HepG2 (cell line): ENCODE results near the gene XPR1. TPM values are rescaled to one million over a fixed set of nuclear protein-coding genes. Genes with fewer than 3 reads are reported as not detected.
"Not testable (repeated sequence)": the region's sequence is repeated elsewhere in the genome, so short reads cannot be mapped to it uniquely, and the experiment has no call there.

ENCODE experiments used
- ATAC-seq: fragments of 200-7000 bp; cut with Tn5 transposase; 3 replicates; pipeline ENCODE4 v1.9.1; 2020; ENCODE audit warnings: mild to moderate bottlenecking, moderate library complexity
- BruUV-seq: library from RNA; stranded (reverse); fragments of 400-500 nt; replicated peaks from 2 replicates; lab custom pipeline; 2021; lab: Mats Ljungman, UMichigan
- CTCF ChIA-PET: fragments of 300-600 bp; formaldehyde crosslinking; extraction: SDS; loops from one replicate; lab custom pipeline; 2021; ENCODE audit warnings: low total read pairs, inconsistent platforms, low intra/inter-chr PET ratio; lab: Yijun Ruan, JAX
- POLR2A ChIA-PET: fragments of 350-600 bp; sonication (Branson Sonifier 250); formaldehyde crosslinking; loops from one replicate; lab custom pipeline; 2020; ENCODE audit warnings: antibody characterized with exemption, inconsistent platforms; lab: Yijun Ruan, JAX
- DNase-seq: peaks from one replicate; pipeline ENCODE4 v3.0.0-alpha.2; 2015; ENCODE audit warnings: low spot score
- FAIRE-seq: peaks from 3 replicates; lab custom pipeline; 2011; peaks lifted over from hg19 to GRCh38; lab: Jason Lieb, UNC
- H2AFZ ChIP-seq: one replicate; pipeline ENCODE4 v1.6.1; 2011; ENCODE audit warnings: low read length, inconsistent platforms
- H3K27ac ChIP-seq: fragments of 300-600 bp; 3 replicates; pipeline ENCODE4 v1.8.0; 2011; ENCODE audit warnings: mixed run types, mild to moderate bottlenecking, mixed read lengths, low read length, inconsistent platforms; ENCODE audit not compliant: insufficient read depth; ENCODE audit errors: extremely low read length
- H3K27me3 ChIP-seq, 2 experiments: fragments of 200-600 bp in 1 of 2; 2 replicates in 1 of 2; 3 replicates in 1 of 2; pipeline versions ENCODE4 v1.6.0 to v1.8.0; 2011; ENCODE audit warnings: low read length in 2 of 2, mild to moderate bottlenecking in 2 of 2, moderate library complexity in 2 of 2, inconsistent platforms in 1 of 2; ENCODE audit not compliant: insufficient read depth in 2 of 2, control insufficient read depth in 1 of 2
- H3K36me3 ChIP-seq, 2 experiments: fragments of 200-600 bp in 1 of 2; replicated peaks in 1 of 2; 2 replicates in 1 of 2; 3 replicates in 1 of 2; pipeline versions ENCODE4 v1.5.1 to v1.8.0; 2011; ENCODE audit warnings: low read length in 2 of 2, inconsistent platforms in 1 of 2; ENCODE audit not compliant: insufficient read depth in 2 of 2, control insufficient read depth in 1 of 2
- H3K4me1 ChIP-seq: 2 replicates; pipeline ENCODE4 v1.5.1; 2012; ENCODE audit warnings: low read length, inconsistent platforms; ENCODE audit not compliant: insufficient read depth
- H3K4me2 ChIP-seq: 2 replicates; pipeline ENCODE4 v1.6.0; 2011; ENCODE audit warnings: low read depth, low read length, inconsistent platforms
- H3K4me3 ChIP-seq, 3 experiments: fragments of 200-600 bp in 1 of 3; sonication (generic), shearing (Covaris generic) in 1 of 3; replicated peaks in 1 of 3; 2 replicates each; pipeline ENCODE4 v1.5.1; 2011 to 2016; ENCODE audit warnings: low read length in 3 of 3, inconsistent platforms in 2 of 3, low read depth in 2 of 3, mild to moderate bottlenecking in 2 of 3, control low read depth in 1 of 3, mixed read lengths in 1 of 3; ENCODE audit not compliant: insufficient read depth in 1 of 3
- H3K79me2 ChIP-seq: one replicate; pipeline ENCODE4 v1.6.1; 2011; ENCODE audit warnings: low read length, inconsistent platforms; ENCODE audit not compliant: insufficient read depth
- H3K9ac ChIP-seq: 2 replicates; pipeline ENCODE4 v1.6.0; 2011; ENCODE audit warnings: mild to moderate bottlenecking, low read depth, low read length, inconsistent platforms; ENCODE audit not compliant: insufficient read depth
- H3K9me3 ChIP-seq: 2 replicates; pipeline ENCODE4 v1.5.1; 2012; ENCODE audit warnings: mild to moderate bottlenecking, low read length
- H4K20me1 ChIP-seq: 2 replicates; pipeline ENCODE4 v1.6.0; 2011; ENCODE audit warnings: inconsistent platforms, mild to moderate bottlenecking, low read length, moderate library complexity; ENCODE audit not compliant: insufficient read depth
- MAFF ChIP-seq: IDR thresholded peaks from 2 replicates; pipeline ENCODE4 v1.6.1; 2011; ENCODE audit warnings: low read depth, low read length, improper control_type of control experiment
- MAFK ChIP-seq, 2 experiments: IDR thresholded peaks in 1 of 2; conservative IDR thresholded peaks in 1 of 2; 2 replicates each; pipeline ENCODE4 v1.6.1; 2011; ENCODE audit warnings: improper control_type of control experiment in 2 of 2, low read length in 2 of 2
- WGBS: methylation state at CpG from one replicate; pipeline ENCODE4 v1.1.6; 2017; ENCODE audit warnings: low lambda C conversion rate; 5-methylcytosine and 5-hydroxymethylcytosine counted together
- in situ Hi-C: cut with HindIII; loops from 2 replicates; pipeline ENCODE4 v1.10.0; 2017; ENCODE audit warnings: low pct_unique_long_range_greater_than_20kb; ENCODE audit not compliant: extremely low pct_ligation_motif_present
- intact Hi-C: fragments of 100-400 bp; cut with micrococcal nuclease; formaldehyde crosslinking; loops from one replicate; pipeline ENCODE4 v1.10.0; 2022; ENCODE audit not compliant: unreplicated experiment
- polyA plus RNA-seq, 8 experiments: library from polyadenylated mRNA; depleted of rRNA in 3 of 8; stranded (reverse) in 7 of 8; unstranded in 1 of 8; fragments of >200 nt; fragmentation: Illumina TruSeq in 4 of 8; extraction: Trizol in 4 of 8; gene quantifications; 2 replicates each; pipeline versions ENCODE4 v1.2.1 to v1.2.3, GENCODE V29; 2011 to 2016; ENCODE audit warnings: low read depth in 4 of 8, missing spikeins in 1 of 8, mixed read lengths in 1 of 8; ENCODE audit not compliant: insufficient read depth in 1 of 8
- total RNA-seq, 5 experiments: library from RNA; depleted of rRNA; stranded (reverse); fragments of >200 nt; fragmentation: Illumina TruSeq; extraction: Trizol; gene quantifications; 2 replicates each; pipeline ENCODE4 v1.2.3, GENCODE V29; 2016; ENCODE audit warnings: low read depth in 1 of 5

XPR1 gene
- total and polyA plus RNA-seq, 2 of the 13 experiments (the other 11 are each of a cell fraction or from before 2014, with no cell fraction given): 22.3 to 23.6 TPM

GRCh38 chr1:180726024-180726423 lies 94.2 kb downstream of the XPR1 start:
- TF ChIP-seq MAFF (peak; percentile 89), MAFK (conservative IDR thresholded peaks at IDR 0.05 in 1 of 2, IDR thresholded peaks at IDR 0.05 in 1 of 2; ENCODE audit: low read length in 2 of 2) (peak; percentile 85 to 90)
- CTCF ChIA-PET, H2AFZ ChIP-seq, ATAC-seq, DNase-seq, H3K9ac ChIP-seq, intact Hi-C loops, H3K4me3 ChIP-seq, H3K9me3 ChIP-seq, H4K20me1 ChIP-seq, POLR2A ChIA-PET, FAIRE-seq, H3K4me2 ChIP-seq, H3K27ac ChIP-seq, BruUV-seq, H3K4me1 ChIP-seq, H3K79me2 ChIP-seq, in situ Hi-C loops, H3K27me3 ChIP-seq, H3K36me3 ChIP-seq: not testable (repeated sequence)
- 97% methylated on average over 6 of the region's 6 CpGs for WGBS

- in situ Hi-C loops: not testable (repeated sequence)
- 98% methylated on average over 3 of the region's 3 CpGs for WGBS
Measured at GRCh38 chr1:180727751-180728150, 95.9 kb downstream of the XPR1 start.

More at GRCh38 chr1:180727751-180728150, 95.9 kb downstream of the XPR1 start:
- H3K27ac ChIP-seq, POLR2A ChIA-PET, H3K9ac ChIP-seq, H3K79me2 ChIP-seq, H2AFZ ChIP-seq, H3K4me1 ChIP-seq, H3K36me3 ChIP-seq, FAIRE-seq, DNase-seq, H3K9me3 ChIP-seq, H3K27me3 ChIP-seq, ATAC-seq, H4K20me1 ChIP-seq, H3K4me2 ChIP-seq, BruUV-seq, H3K4me3 ChIP-seq, intact Hi-C loops, CTCF ChIA-PET: not testable (repeated sequence)
